ENCODE measurements around the gene RSPH3.
A peak's percentile ranks its signal among the peaks of the same experiment; 100 is the strongest.
"Not testable (repeated sequence)": the region's sequence is repeated elsewhere in the genome, so short reads cannot be mapped to it uniquely, and the experiment has no call there.

The RSPH3 gene

GRCh38 chr6:159020011-159020410 lies 20.0 kb upstream of the RSPH3 start:
- DNase-seq, result no peak

- no peak for DNase-seq
Measured at GRCh38 chr6:159017757-159018559, 18.0 kb upstream of the RSPH3 start.

- DNase-seq, result no peak
Measured at GRCh38 chr6:159014406-159014805, 14.4 kb upstream of the RSPH3 start.

GRCh38 chr6:159013229-159013628 lies 13.2 kb upstream of the RSPH3 start:
- no peak for DNase-seq

- no peak for DNase-seq
Measured at GRCh38 chr6:159012201-159012600, 12.2 kb upstream of the RSPH3 start.

GRCh38 chr6:159010037-159010612 lies 10.1 kb upstream of the RSPH3 start:
- DNase-seq, result not testable (repeated sequence)

GRCh38 chr6:159008656-159009288 lies 8.8 kb upstream of the RSPH3 start:
- DNase-seq, result no peak

GRCh38 chr6:159007510-159007909 lies 7.5 kb upstream of the RSPH3 start:
- no peak for DNase-seq

GRCh38 chr6:159005436-159005835 lies 5.4 kb upstream of the RSPH3 start:
- no peak for DNase-seq

- DNase-seq, result no peak
Measured at GRCh38 chr6:159004592-159004991, 4.6 kb upstream of the RSPH3 start.

GRCh38 chr6:159002432-159003155 lies 2.6 kb upstream of the RSPH3 start:
- no peak for DNase-seq

- DNase-seq, result no peak
Measured at GRCh38 chr6:158999154-158999665, 792 bp downstream of the RSPH3 start.

- no peak for DNase-seq
Measured at GRCh38 chr6:158996856-158997255, 3.1 kb downstream of the RSPH3 start.

- no peak for DNase-seq
Measured at GRCh38 chr6:158993639-158994038, 6.4 kb downstream of the RSPH3 start.

- DNase-seq, result no peak
Measured at GRCh38 chr6:158991017-158991723, 8.8 kb downstream of the RSPH3 start.

- not testable (repeated sequence) for DNase-seq
Measured at GRCh38 chr6:158989711-158990110, 10.3 kb downstream of the RSPH3 start.

GRCh38 chr6:158988477-158988876 lies 11.5 kb downstream of the RSPH3 start:
- no peak for DNase-seq

- DNase-seq, result no peak
Measured at GRCh38 chr6:158987657-158988056, 12.3 kb downstream of the RSPH3 start.

GRCh38 chr6:158978757-158979156 lies 21.2 kb downstream of the RSPH3 start:
- DNase-seq, result no peak

- DNase-seq, result no peak
Measured at GRCh38 chr6:158977382-158977781, 22.6 kb downstream of the RSPH3 start.

- DNase-seq, result peak; percentile 14 to 46
Measured at GRCh38 chr6:158972241-158973233, 27.5 kb downstream of the RSPH3 start.

All from NCI-H2081 (cell line).